Measurements from ENCODE around the gene CCDC9B.

DNA sequence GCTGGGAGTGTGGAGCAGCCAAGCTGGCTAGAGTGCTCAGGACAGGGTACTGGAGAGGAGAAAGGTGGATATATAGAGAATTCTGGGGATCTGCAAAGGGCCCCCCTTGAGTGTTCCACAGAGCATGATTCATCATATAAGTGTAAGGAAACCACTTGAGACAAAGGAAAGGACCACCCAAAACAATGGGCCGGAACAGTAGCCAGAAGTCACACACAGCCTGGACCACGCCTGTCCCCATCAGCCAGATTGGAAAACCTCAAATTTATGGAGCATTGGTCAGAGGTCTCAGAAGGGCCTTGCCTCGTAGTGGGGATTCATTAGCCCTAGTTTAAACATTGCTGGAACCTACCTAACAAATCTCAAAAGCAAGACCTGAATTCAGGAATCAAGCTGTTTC is 36.9 kb upstream of the CCDC9B start:
- no peak for TF ChIP-seq CTCF (IDR thresholded peaks at IDR 0.05; ENCODE audit: borderline replicate concordance, extremely low read depth, low read length, poor library complexity, severe bottlenecking)
- TF ChIP-seq EZH2 (IDR thresholded peaks at IDR 0.05; ENCODE audit: borderline replicate concordance, low read depth, low read length, severe bottlenecking), result no peak

All from DND-41 (cell line).